BJ (cell line): ENCODE measurements around the gene NIPA2. TPM values are rescaled to one million over a fixed set of nuclear protein-coding genes. Genes with fewer than 3 reads are reported as not detected.

ENCODE experiments used
- CTCF ChIA-PET: fragments of 350-600 bp; formaldehyde crosslinking; extraction: SDS; loops from one replicate; lab custom pipeline; 2021; ENCODE audit warnings: antibody characterized with exemption, inconsistent platforms; lab: Yijun Ruan, JAX
- POLR2A ChIA-PET: fragments of 300-600 bp; sonication (Branson Sonifier 250); formaldehyde crosslinking; extraction: SDS; loops from one replicate; lab custom pipeline; 2021; ENCODE audit warnings: antibody characterized with exemption; lab: Charles Lee
- DNase-seq: peaks from one replicate; pipeline ENCODE4 v3.0.0-alpha.2; 2011; ENCODE audit warnings: low read depth
- H3K27me3 ChIP-seq: 2 replicates; pipeline ENCODE4 v1.6.0; 2011; ENCODE audit warnings: low read length; ENCODE audit not compliant: control insufficient read depth, insufficient read depth
- H3K36me3 ChIP-seq: 2 replicates; pipeline ENCODE4 v1.5.1; 2011; ENCODE audit warnings: low read length; ENCODE audit not compliant: control insufficient read depth, insufficient read depth
- H3K4me3 ChIP-seq: 2 replicates; pipeline ENCODE4 v1.5.1; 2011; ENCODE audit warnings: low read depth, mild to moderate bottlenecking, control low read depth, low read length
- CTCF ChIP-seq: IDR thresholded peaks from 2 replicates; pipeline ENCODE4 v1.5.1; 2011; ENCODE audit warnings: low read depth, mild to moderate bottlenecking, control low read depth, inconsistent platforms, low read length, moderate library complexity; ENCODE audit not compliant: insufficient read depth
- polyA plus RNA-seq: library from polyadenylated mRNA; depleted of rRNA; stranded (reverse); fragments of >200 nt; gene quantifications from 2 replicates; pipeline ENCODE4 v1.2.3, GENCODE V29; 2011

The NIPA2 gene
- polyA plus RNA-seq, 1 experiment, result 46.6 TPM

GRCh38 chr15:22866079-22866478 is 27.6 kb downstream of the NIPA2 start:
- CTCF ChIA-PET, result no interaction called here
- Histone ChIP-seq H3K27me3 (no peaks in the 10 kb centered on the region), H3K36me3 (peaks cover 14% of the 10 kb centered on the region), H3K4me3 (no peak overlapping the region)
- TF ChIP-seq CTCF, result no peak
- POLR2A ChIA-PET, result no interaction called here
- no peak for DNase-seq

- H3K36me3 ChIP-seq, result peaks cover 20% of the 10 kb centered on the region
- ChIA-PET POLR2A (no interaction called here), CTCF (interaction anchor here (0.5 kb wide), 1 partner anchor 129 kb away, joined by 3 read pairs; no protein-coding TSS in a partner anchor)
Measured at GRCh38 chr15:22867886-22868285, 29.4 kb downstream of the NIPA2 start.

GRCh38 chr15:22868495-22868894 is 30.0 kb downstream of the NIPA2 start:
- no peak for DNase-seq
- no peak overlapping the region for H3K4me3 ChIP-seq
- TF ChIP-seq CTCF, result no peak
- peaks cover 25% of the 10 kb centered on the region for H3K36me3 ChIP-seq
- POLR2A ChIA-PET, result no interaction called here
- CTCF ChIA-PET, result interaction anchor here (0.7 kb wide), 1 partner anchor 13 kb away, joined by 3 read pairs; no protein-coding TSS in a partner anchor
- H3K27me3 ChIP-seq, result no peaks in the 10 kb centered on the region

More at GRCh38 chr15:22867886-22868285, 29.4 kb downstream of the NIPA2 start:
- Histone ChIP-seq H3K27me3 (no peaks in the 10 kb centered on the region), H3K4me3 (no peak overlapping the region)
- no peak for TF ChIP-seq CTCF
- no peak for DNase-seq

- H3K27me3 ChIP-seq, result no peaks in the 10 kb centered on the region
- POLR2A ChIA-PET, result no interaction called here
Measured at GRCh38 chr15:22868928-22869327, 30.5 kb downstream of the NIPA2 start.

GRCh38 chr15:22869856-22870255 is 31.4 kb downstream of the NIPA2 start:
- POLR2A ChIA-PET, result no interaction called here
- Histone ChIP-seq H3K4me3 (no peak overlapping the region), H3K36me3 (peaks cover 30% of the 10 kb centered on the region), H3K27me3 (no peaks in the 10 kb centered on the region)
- no peak for DNase-seq
- CTCF ChIA-PET, result no interaction called here
- no peak for TF ChIP-seq CTCF

More at GRCh38 chr15:22868928-22869327, 30.5 kb downstream of the NIPA2 start:
- Histone ChIP-seq H3K4me3 (no peak overlapping the region), H3K36me3 (peaks cover 26% of the 10 kb centered on the region)
- CTCF ChIA-PET, result interaction anchor here (0.7 kb wide), 1 partner anchor 12 kb away, joined by 3 read pairs; no protein-coding TSS in a partner anchor
- TF ChIP-seq CTCF, result no peak
- no peak for DNase-seq
